ENCODE data around the gene ASB18. TPM values are rescaled to one million over a fixed set of nuclear protein-coding genes. Genes with fewer than 3 reads are reported as not detected.

ASB18 gene
- total and polyA plus RNA-seq, 4 donors, result not detected

DNA sequence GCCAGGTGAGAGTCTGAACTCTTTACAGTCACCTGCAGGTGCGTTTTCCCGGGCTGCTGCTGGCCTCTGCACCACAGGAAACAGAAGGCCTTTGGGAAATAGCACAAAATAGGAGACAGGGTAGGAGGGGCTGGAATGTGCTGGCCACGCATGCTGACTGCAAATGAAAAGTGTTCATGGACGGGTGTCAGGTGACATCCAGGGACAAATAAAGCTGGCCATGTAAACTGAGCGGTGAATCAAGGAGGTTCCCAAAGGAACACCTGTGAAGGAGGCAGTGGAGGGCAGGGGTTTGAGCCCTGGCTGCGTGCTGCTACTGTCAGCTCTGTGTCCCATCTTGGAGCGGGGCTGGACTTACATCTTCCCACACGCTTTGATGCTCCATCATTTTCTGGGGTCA, 53.7 kb downstream of the ASB18 start:
- H3K4me3 ChIP-seq (ENCODE audit: low read length in 2 of 2), result no peak overlapping the region
- 73 to 78% methylated on average over 8 of the region's 8 CpGs for WGBS, 2 donors
- ATAC-seq (ENCODE audit: low FRiP score) (no peak), DNase-seq (no peak)
- intact Hi-C loops (cut with DNase I), result no loop called here
- no peaks in the 10 kb centered on the region for H3K27me3 ChIP-seq (ENCODE audit: control insufficient read depth in 1 of 2, insufficient read depth in 2 of 2, low read length in 1 of 2)
- no peak overlapping the region for H3K27ac ChIP-seq (ENCODE audit: low read depth in 1 of 2, low read length in 2 of 2)
- H3K9me3 ChIP-seq (ENCODE audit: control insufficient read depth, low read length), result peaks cover 3% of the 10 kb centered on the region
- no peaks in the 10 kb centered on the region for H3K36me3 ChIP-seq (ENCODE audit: control insufficient read depth in 1 of 2, insufficient read depth in 2 of 2, low read length in 1 of 2)
- H3K4me1 ChIP-seq (ENCODE audit: control insufficient read depth in 1 of 2, insufficient read depth in 2 of 2, low read length in 2 of 2), result no peaks in the 10 kb centered on the region

DNA sequence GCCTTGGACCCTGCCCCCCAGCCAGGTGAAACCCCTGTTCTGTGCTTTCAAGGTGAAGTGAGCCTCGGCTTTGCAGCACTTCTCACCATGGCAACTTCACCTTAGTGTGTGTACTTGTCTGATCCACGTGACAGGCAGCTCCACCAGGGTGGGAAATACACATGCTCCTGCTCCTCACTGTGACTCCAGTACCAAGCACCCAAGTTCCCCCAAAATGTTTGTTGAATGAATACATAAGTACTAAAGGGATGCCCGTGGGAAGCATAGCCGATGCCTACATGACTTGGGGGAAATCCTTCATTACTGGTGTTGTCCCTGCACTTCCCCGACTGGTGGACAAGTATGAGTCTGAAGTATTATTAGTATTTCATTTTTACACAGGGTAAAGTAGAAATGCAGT, 54.2 kb downstream of the ASB18 start:
- 78 to 88% methylated on average over 5 of the region's 5 CpGs for WGBS, 2 donors
- intact Hi-C loops (cut with DNase I), result no loop called here
- H3K27ac ChIP-seq (ENCODE audit: low read depth in 1 of 2, low read length in 2 of 2), result no peak overlapping the region

GRCh38 chr2:236209535-236209934, 54.7 kb downstream of the ASB18 start:
- intact Hi-C loops (cut with DNase I), result no loop called here
- no peak for ATAC-seq (ENCODE audit: low FRiP score)
- 59 to 67% methylated on average over 6 of the region's 6 CpGs for WGBS, 2 donors

More for the DNA sequence above, 54.2 kb downstream of the ASB18 start:
- H3K4me1 ChIP-seq (ENCODE audit: control insufficient read depth in 1 of 2, insufficient read depth in 2 of 2, low read length in 2 of 2), result no peaks in the 10 kb centered on the region
- H3K4me3 ChIP-seq (ENCODE audit: low read length in 2 of 2), result no peak overlapping the region
- ATAC-seq (ENCODE audit: low FRiP score) (no peak), DNase-seq (no peak)
- H3K9me3 ChIP-seq (ENCODE audit: control insufficient read depth, low read length), result peaks cover 5% of the 10 kb centered on the region
- H3K27me3 ChIP-seq (ENCODE audit: control insufficient read depth in 1 of 2, insufficient read depth in 2 of 2, low read length in 1 of 2), result no peaks in the 10 kb centered on the region
- no peaks in the 10 kb centered on the region for H3K36me3 ChIP-seq (ENCODE audit: control insufficient read depth in 1 of 2, insufficient read depth in 2 of 2, low read length in 1 of 2)

GRCh38 chr2:236208019-236208926, 55.9 kb downstream of the ASB18 start:
- WGBS, 2 donors, result 47 to 54% methylated on average over 28 of the region's 28 CpGs
- intact Hi-C loops (cut with DNase I), result no loop called here
- H3K4me1 ChIP-seq (ENCODE audit: control insufficient read depth in 1 of 2, insufficient read depth in 2 of 2, low read length in 2 of 2), result no peaks in the 10 kb centered on the region
- no peaks in the 10 kb centered on the region for H3K36me3 ChIP-seq (ENCODE audit: control insufficient read depth in 1 of 2, insufficient read depth in 2 of 2, low read length in 1 of 2)
- H3K9me3 ChIP-seq (ENCODE audit: control insufficient read depth, low read length), result peaks cover 10% of the 10 kb centered on the region
- ATAC-seq (ENCODE audit: low FRiP score), result no peak
- no peaks in the 10 kb centered on the region for H3K27me3 ChIP-seq (ENCODE audit: control insufficient read depth in 1 of 2, insufficient read depth in 2 of 2, low read length in 1 of 2)
- no peak for DNase-seq
- H3K4me3 ChIP-seq (ENCODE audit: low read length in 2 of 2), result no peak overlapping the region
- no peak overlapping the region for H3K27ac ChIP-seq (ENCODE audit: low read depth in 1 of 2, low read length in 2 of 2)

More at GRCh38 chr2:236209535-236209934, 54.7 kb downstream of the ASB18 start:
- H3K9me3 ChIP-seq (ENCODE audit: control insufficient read depth, low read length), result peaks cover 7% of the 10 kb centered on the region
- no peak overlapping the region for H3K27ac ChIP-seq (ENCODE audit: low read depth in 1 of 2, low read length in 2 of 2)
- no peaks in the 10 kb centered on the region for H3K36me3 ChIP-seq (ENCODE audit: control insufficient read depth in 1 of 2, insufficient read depth in 2 of 2, low read length in 1 of 2)
- no peaks in the 10 kb centered on the region for H3K4me1 ChIP-seq (ENCODE audit: control insufficient read depth in 1 of 2, insufficient read depth in 2 of 2, low read length in 2 of 2)
- DNase-seq, result no peak
- no peak overlapping the region for H3K4me3 ChIP-seq (ENCODE audit: low read length in 2 of 2)
- H3K27me3 ChIP-seq (ENCODE audit: control insufficient read depth in 1 of 2, insufficient read depth in 2 of 2, low read length in 1 of 2), result no peaks in the 10 kb centered on the region

DNA sequence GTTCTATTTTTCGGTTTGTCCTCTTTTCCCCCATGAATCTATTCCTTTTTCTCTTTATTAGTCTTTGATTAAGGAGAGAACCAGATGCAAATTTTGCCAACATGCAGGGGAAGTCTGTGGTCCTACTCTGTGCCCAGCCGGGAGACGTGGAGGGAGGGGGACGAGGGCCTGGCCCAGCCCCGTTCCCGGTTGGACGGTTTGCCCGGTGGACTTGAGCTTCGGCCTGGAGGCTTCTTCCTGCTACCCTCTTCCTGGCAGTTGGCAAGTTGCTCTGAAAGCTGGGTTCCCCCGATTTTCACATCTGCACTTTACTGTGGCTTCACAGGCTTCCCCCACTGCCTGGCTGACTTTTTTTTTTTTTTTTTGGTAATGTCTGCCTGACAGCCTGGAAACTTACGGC, 56.7 kb downstream of the ASB18 start:
- Histone ChIP-seq H3K4me3 (ENCODE audit: low read length in 2 of 2) (no peak overlapping the region), H3K9me3 (ENCODE audit: control insufficient read depth, low read length) (peaks cover 10% of the 10 kb centered on the region), H3K36me3 (ENCODE audit: control insufficient read depth in 1 of 2, insufficient read depth in 2 of 2, low read length in 1 of 2) (no peaks in the 10 kb centered on the region), H3K27ac (ENCODE audit: low read depth in 1 of 2, low read length in 2 of 2) (no peak overlapping the region), H3K27me3 (ENCODE audit: control insufficient read depth in 1 of 2, insufficient read depth in 2 of 2, low read length in 1 of 2) (no peaks in the 10 kb centered on the region), H3K4me1 (ENCODE audit: control insufficient read depth in 1 of 2, insufficient read depth in 2 of 2, low read length in 2 of 2) (no peaks in the 10 kb centered on the region)
- DNase-seq (no peak), ATAC-seq (ENCODE audit: low FRiP score) (no peak)
- intact Hi-C loops (cut with DNase I), result no loop called here
- WGBS, 2 donors, result 79 to 86% methylated on average over 11 of the region's 11 CpGs

DNA sequence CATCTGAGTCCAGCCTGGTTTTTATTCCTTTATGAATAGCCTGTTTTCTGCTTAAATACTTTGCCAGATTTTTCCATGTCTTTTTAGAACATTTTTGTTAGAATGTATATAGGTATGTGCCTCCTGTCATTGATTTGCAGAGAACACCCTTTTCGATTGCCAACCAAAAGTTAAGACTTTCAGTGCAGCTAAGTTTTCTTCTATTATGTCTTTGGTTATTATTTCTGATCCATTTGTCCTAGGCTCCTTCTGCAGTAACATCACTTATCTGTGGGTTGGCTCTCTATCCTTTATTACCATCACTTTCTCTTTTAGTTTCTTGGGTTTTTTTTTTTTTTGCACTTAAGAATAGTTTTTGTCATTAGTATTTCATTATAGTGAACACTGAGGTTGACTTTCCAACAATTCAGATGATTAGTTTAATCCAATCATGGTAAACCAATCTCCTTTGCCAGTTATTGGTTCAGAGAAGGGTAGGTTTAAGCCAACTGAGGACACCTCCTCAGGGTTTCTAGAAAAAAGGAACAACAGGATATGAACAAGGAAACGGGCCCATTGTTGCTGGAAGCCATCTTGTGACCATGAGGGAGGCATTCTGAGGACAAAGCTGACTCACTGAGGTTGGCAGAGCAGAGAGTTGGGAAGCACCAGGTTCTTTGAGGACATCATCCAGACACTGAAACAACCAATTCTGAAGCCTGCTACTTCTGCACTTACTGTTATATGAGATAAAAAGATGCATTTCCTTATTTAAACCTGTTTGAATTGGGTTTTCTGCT, 58.1 kb downstream of the ASB18 start:
- H3K9me3 ChIP-seq (ENCODE audit: control insufficient read depth, low read length), result peaks cover 10% of the 10 kb centered on the region
- intact Hi-C loops (cut with DNase I), result no loop called here
- H3K27me3 ChIP-seq (ENCODE audit: control insufficient read depth in 1 of 2, insufficient read depth in 2 of 2, low read length in 1 of 2), result no peaks in the 10 kb centered on the region
- H3K27ac ChIP-seq (ENCODE audit: low read depth in 1 of 2, low read length in 2 of 2), result no peak overlapping the region
- WGBS, 2 donors, result 77 to 80% methylated on average over 2 of the region's 2 CpGs
- DNase-seq (no peak), ATAC-seq (ENCODE audit: low FRiP score) (no peak)
- no peak overlapping the region for H3K4me3 ChIP-seq (ENCODE audit: low read length in 2 of 2)
- no peaks in the 10 kb centered on the region for H3K36me3 ChIP-seq (ENCODE audit: control insufficient read depth in 1 of 2, insufficient read depth in 2 of 2, low read length in 1 of 2)
- no peaks in the 10 kb centered on the region for H3K4me1 ChIP-seq (ENCODE audit: control insufficient read depth in 1 of 2, insufficient read depth in 2 of 2, low read length in 2 of 2)

- Histone ChIP-seq H3K36me3 (ENCODE audit: control insufficient read depth in 1 of 2, insufficient read depth in 2 of 2, low read length in 1 of 2) (no peaks in the 10 kb centered on the region), H3K27ac (ENCODE audit: low read depth in 1 of 2, low read length in 2 of 2) (no peak overlapping the region), H3K9me3 (ENCODE audit: control insufficient read depth, low read length) (peaks cover 10% of the 10 kb centered on the region), H3K4me1 (ENCODE audit: control insufficient read depth in 1 of 2, insufficient read depth in 2 of 2, low read length in 2 of 2) (no peaks in the 10 kb centered on the region), H3K4me3 (ENCODE audit: low read length in 2 of 2) (no peak overlapping the region), H3K27me3 (ENCODE audit: control insufficient read depth in 1 of 2, insufficient read depth in 2 of 2, low read length in 1 of 2) (no peaks in the 10 kb centered on the region)
- ATAC-seq (ENCODE audit: low FRiP score) (no peak), DNase-seq (no peak)
- 78 to 98% methylated on average over 5 of the region's 5 CpGs for WGBS, 2 donors
- intact Hi-C loops (cut with DNase I), result no loop called here
Observed at GRCh38 chr2:236204953-236205352, 59.3 kb downstream of the ASB18 start.

DNA sequence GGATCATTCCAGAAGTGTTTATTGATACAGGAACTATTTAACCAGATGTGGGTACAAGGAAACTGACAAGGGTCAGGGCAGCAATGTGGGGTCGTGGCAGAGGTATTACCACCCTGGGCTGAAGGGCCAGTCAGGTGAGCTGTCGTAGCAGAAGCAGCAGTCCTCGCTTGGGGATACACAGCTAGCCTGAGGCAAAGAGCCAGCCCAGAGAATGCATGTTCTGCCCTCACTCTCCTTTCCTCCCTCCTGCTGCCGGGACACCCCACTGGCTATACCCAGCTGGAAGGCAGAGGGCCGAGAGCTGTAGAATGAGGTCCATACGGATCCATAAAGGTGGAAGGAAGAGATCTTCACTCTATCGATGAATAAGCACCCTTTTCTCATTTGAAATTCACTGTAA, 63.8 kb downstream of the ASB18 start:
- Histone ChIP-seq H3K27ac (ENCODE audit: low read depth in 1 of 2, low read length in 2 of 2) (no peak overlapping the region), H3K4me3 (ENCODE audit: low read length in 2 of 2) (no peak overlapping the region), H3K4me1 (ENCODE audit: control insufficient read depth in 1 of 2, insufficient read depth in 2 of 2, low read length in 2 of 2) (no peaks in the 10 kb centered on the region), H3K27me3 (ENCODE audit: control insufficient read depth in 1 of 2, insufficient read depth in 2 of 2, low read length in 1 of 2) (no peaks in the 10 kb centered on the region), H3K9me3 (ENCODE audit: control insufficient read depth, low read length) (peaks cover 7% of the 10 kb centered on the region), H3K36me3 (ENCODE audit: control insufficient read depth in 1 of 2, insufficient read depth in 2 of 2, low read length in 1 of 2) (no peaks in the 10 kb centered on the region)
- intact Hi-C loops (cut with DNase I), result no loop called here
- no peak for ATAC-seq (ENCODE audit: low FRiP score)
- no peak for DNase-seq
- 57 to 67% methylated on average over 7 of the region's 7 CpGs for WGBS, 2 donors
